ENCODE measurements around the gene FBXL7.

- TF ChIP-seq CTCF (optimal IDR thresholded peaks at IDR 0.05 in 1 of 3, IDR thresholded peaks at IDR 0.05 in 1 of 3, conservative IDR thresholded peaks at IDR 0.05 in 1 of 3; ENCODE audit: extremely low read depth in 1 of 3, insufficient read depth in 2 of 3, low read length in 3 of 3) (no peak), EZH2 (IDR thresholded peaks at IDR 0.05; ENCODE audit: low read length) (no peak)
Measured at GRCh38 chr5:15669826-15670225, 169.8 kb downstream of the FBXL7 start.
